HEK293 (cell line): Measurements from ENCODE around the gene FAM177B.

Experiments used
- CTCF ChIA-PET: fragments of 350-600 bp; formaldehyde crosslinking; extraction: SDS; loops from one replicate; lab custom pipeline; 2021; ENCODE audit warnings: antibody characterized with exemption; lab: Yijun Ruan, JAX
- POLR2A ChIA-PET: fragments of 300-600 bp; formaldehyde crosslinking; extraction: SDS; loops from one replicate; lab custom pipeline; 2020; ENCODE audit warnings: antibody characterized with exemption, inconsistent platforms; lab: Yijun Ruan, JAX
- H3K27ac ChIP-seq: fragments of 200-500 bp; sonication (Bioruptor generic); 2 replicates; pipeline ENCODE4 v1.5.1; 2014; ENCODE audit warnings: low read depth, low read length, control low read depth, inconsistent platforms; ENCODE audit errors: extremely low read depth
- H3K36me3 ChIP-seq, 2 experiments: fragments of 200-500 bp in 1 of 2; sonication (Bioruptor generic) in 1 of 2; 1 replicate in 1 of 2; 2 replicates in 1 of 2; pipeline ENCODE4 v1.5.1; 2014 to 2017; ENCODE audit warnings: inconsistent platforms in 2 of 2, low read length in 2 of 2; ENCODE audit not compliant: control insufficient read depth in 2 of 2, insufficient read depth in 1 of 2
- H3K4me1 ChIP-seq: fragments of 200-500 bp; sonication (Bioruptor generic); 2 replicates; pipeline ENCODE4 v1.5.1; 2014; ENCODE audit warnings: mild to moderate bottlenecking, low read length, inconsistent platforms; ENCODE audit not compliant: control insufficient read depth, insufficient read depth
- H3K4me3 ChIP-seq: 2 replicates; pipeline ENCODE4 v1.5.1; 2011; ENCODE audit warnings: low read depth, mild to moderate bottlenecking, control low read depth, low read length, moderate library complexity
- H3K9me3 ChIP-seq: fragments of 200-500 bp; sonication (Bioruptor generic); 2 replicates; pipeline ENCODE4 v1.5.1; 2014; ENCODE audit warnings: low read depth, low read length, inconsistent platforms; ENCODE audit not compliant: control insufficient read depth, insufficient read depth
- HOXA7 ChIP-seq: sonication (generic); formaldehyde crosslinking; IDR thresholded peaks from 2 replicates; pipeline ENCODE4 v1.8.1; 2022; ENCODE audit warnings: missing genetic modification reagents, borderline replicate concordance
- IKZF3 ChIP-seq: fragments of 450-650 bp; IDR thresholded peaks from 2 replicates; pipeline ENCODE4 v1.5.0; 2018; ENCODE audit warnings: missing biosample characterization, mild to moderate bottlenecking, missing genetic modification characterization, moderate library complexity
- PRDM4 ChIP-seq: fragments of 450-650 bp; formaldehyde crosslinking; IDR thresholded peaks from 2 replicates; pipeline ENCODE4 v1.5.1; 2017; ENCODE audit warnings: missing biosample characterization, missing genetic modification characterization
- SCRT2 ChIP-seq: fragments of 450-650 bp; formaldehyde crosslinking; IDR thresholded peaks from 2 replicates; pipeline ENCODE4 v1.5.1; 2016; ENCODE audit warnings: missing biosample characterization, missing genetic modification characterization
- ZBTB49 ChIP-seq: fragments of 450-650 bp; formaldehyde crosslinking; IDR thresholded peaks from 2 replicates; pipeline ENCODE4 v1.5.1; 2016; ENCODE audit warnings: missing biosample characterization, missing genetic modification characterization, low read depth
- ZNF133 ChIP-seq: fragments of 450-650 bp; formaldehyde crosslinking; IDR thresholded peaks from 2 replicates; pipeline ENCODE4 v1.5.1; 2016; ENCODE audit warnings: missing biosample characterization, missing genetic modification characterization
- ZNF239 ChIP-seq: fragments of 450-650 bp; formaldehyde crosslinking; IDR thresholded peaks from 2 replicates; pipeline ENCODE4 v1.5.1; 2016; ENCODE audit warnings: missing biosample characterization, missing genetic modification characterization
- ZNF26 ChIP-seq: fragments of 450-650 bp; formaldehyde crosslinking; IDR thresholded peaks from 2 replicates; pipeline ENCODE4 v1.5.1; 2016; ENCODE audit warnings: missing biosample characterization, missing genetic modification characterization
- ZNF354C ChIP-seq: fragments of 450-650 bp; formaldehyde crosslinking; IDR thresholded peaks from 2 replicates; pipeline ENCODE4 v1.5.1; 2016; ENCODE audit warnings: missing biosample characterization, missing genetic modification characterization, low read depth, borderline replicate concordance
- ZNF404 ChIP-seq: fragments of 450-650 bp; formaldehyde crosslinking; IDR thresholded peaks from 2 replicates; pipeline ENCODE4 v1.5.1; 2017; ENCODE audit warnings: missing biosample characterization, missing genetic modification characterization
- ZNF488 ChIP-seq: fragments of 450-650 bp; formaldehyde crosslinking; IDR thresholded peaks from 2 replicates; pipeline ENCODE4 v1.5.1; 2016; ENCODE audit warnings: missing biosample characterization, missing genetic modification characterization
- ZNF560 ChIP-seq: fragments of 450-650 bp; formaldehyde crosslinking; IDR thresholded peaks from 2 replicates; pipeline ENCODE4 v1.5.1; 2017; ENCODE audit warnings: missing biosample characterization, missing genetic modification characterization, borderline replicate concordance
- ZNF571 ChIP-seq: fragments of 450-650 bp; formaldehyde crosslinking; IDR thresholded peaks from 2 replicates; pipeline ENCODE4 v1.5.0; 2017; ENCODE audit warnings: missing biosample characterization, missing genetic modification characterization
- ZNF580 ChIP-seq: fragments of 450-650 bp; formaldehyde crosslinking; IDR thresholded peaks from 2 replicates; pipeline ENCODE4 v1.5.1; 2016; ENCODE audit warnings: missing biosample characterization, missing genetic modification characterization
- ZNF677 ChIP-seq: fragments of 450-650 bp; IDR thresholded peaks from 2 replicates; pipeline ENCODE4 v1.5.0; 2018; ENCODE audit warnings: missing biosample characterization, mild to moderate bottlenecking, missing genetic modification characterization, moderate library complexity
- ZNF76 ChIP-seq: fragments of 450-650 bp; formaldehyde crosslinking; IDR thresholded peaks from 2 replicates; pipeline ENCODE4; 2016; ENCODE audit warnings: low read depth, missing biosample characterization, missing genetic modification characterization, borderline replicate concordance
- ZNF768 ChIP-seq: fragments of 450-650 bp; formaldehyde crosslinking; IDR thresholded peaks from 2 replicates; pipeline ENCODE4 v1.5.1; 2018; ENCODE audit warnings: missing biosample characterization, mild to moderate bottlenecking, missing genetic modification characterization
- ZNF776 ChIP-seq: fragments of 450-650 bp; formaldehyde crosslinking; IDR thresholded peaks from 2 replicates; pipeline ENCODE4 v1.5.0; 2017; ENCODE audit warnings: missing biosample characterization, missing genetic modification characterization, borderline replicate concordance
- ZNF791 ChIP-seq: fragments of 450-650 bp; formaldehyde crosslinking; IDR thresholded peaks from 2 replicates; pipeline ENCODE4 v1.5.1; 2016; ENCODE audit warnings: missing biosample characterization, missing genetic modification characterization
- ZSCAN16 ChIP-seq: fragments of 450-650 bp; formaldehyde crosslinking; IDR thresholded peaks from 2 replicates; pipeline ENCODE4 v1.5.1; 2016; ENCODE audit warnings: missing biosample characterization, missing genetic modification characterization
- ZSCAN4 ChIP-seq: fragments of 450-650 bp; formaldehyde crosslinking; IDR thresholded peaks from 2 replicates; pipeline ENCODE4 v1.5.1; 2017; ENCODE audit warnings: missing biosample characterization, missing genetic modification characterization
- TF ChIP-seq, protein P1 (sequence below): fragments of 450-650 bp; formaldehyde crosslinking; IDR thresholded peaks from 2 replicates; pipeline ENCODE4 v1.5.1; 2016; ENCODE audit warnings: missing biosample characterization, missing genetic modification characterization

The FAM177B gene

DNA sequence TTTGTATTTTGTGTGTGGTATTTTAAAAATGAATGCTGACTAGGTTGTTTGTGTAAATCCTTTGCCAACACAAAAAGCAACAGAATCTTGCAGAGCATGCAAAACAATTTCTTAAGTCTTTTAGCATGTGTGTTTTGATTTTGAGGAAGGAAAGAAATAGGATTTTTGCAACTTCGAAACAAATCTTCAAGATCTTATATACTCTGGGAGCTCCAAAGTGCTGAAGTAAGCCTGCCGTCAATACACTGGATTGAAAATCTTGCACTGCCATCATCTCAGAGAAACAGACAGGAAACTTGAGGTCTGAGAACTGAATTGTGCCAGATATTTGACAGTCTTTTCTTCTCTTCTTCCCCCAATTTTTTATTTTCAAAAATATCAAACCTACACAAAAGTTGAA lies 48.5 kb downstream of the FAM177B start:
- H3K9me3 ChIP-seq = no peaks in the 10 kb centered on the region
- no peak overlapping the region for H3K27ac ChIP-seq
- TF ChIP-seq ZNF404 (tag by site-specific recombination) (no peak), HOXA7 (CRISPR knock-in tag) (no peak)
- ChIA-PET POLR2A (no interaction called here), CTCF (interaction anchor here (0.5 to 1.0 kb wide), 4 partner anchors 21 to 301 kb away, joined by 3 to 4 read pairs (median 3); no protein-coding TSS in a partner anchor)
- H3K4me3 ChIP-seq = no peak overlapping the region
- H3K36me3 ChIP-seq = no peaks in the 10 kb centered on the region
- peaks cover 20% of the 10 kb centered on the region for H3K4me1 ChIP-seq

- peaks cover 20% of the 10 kb centered on the region for H3K4me1 ChIP-seq
- POLR2A ChIA-PET = no interaction called here
- CTCF ChIA-PET = interaction anchor here (0.5 to 1.3 kb wide), 5 partner anchors 21 to 304 kb away, joined by 3 to 6 read pairs (median 3); no protein-coding TSS in a partner anchor
- no peak overlapping the region for H3K4me3 ChIP-seq
- no peaks in the 10 kb centered on the region for H3K36me3 ChIP-seq
- H3K27ac ChIP-seq = no peak overlapping the region
- no peaks in the 10 kb centered on the region for H3K9me3 ChIP-seq
- no peak for TF ChIP-seq ZNF791 (tag by site-specific recombination)
- TF ChIP-seq, protein P1, sequence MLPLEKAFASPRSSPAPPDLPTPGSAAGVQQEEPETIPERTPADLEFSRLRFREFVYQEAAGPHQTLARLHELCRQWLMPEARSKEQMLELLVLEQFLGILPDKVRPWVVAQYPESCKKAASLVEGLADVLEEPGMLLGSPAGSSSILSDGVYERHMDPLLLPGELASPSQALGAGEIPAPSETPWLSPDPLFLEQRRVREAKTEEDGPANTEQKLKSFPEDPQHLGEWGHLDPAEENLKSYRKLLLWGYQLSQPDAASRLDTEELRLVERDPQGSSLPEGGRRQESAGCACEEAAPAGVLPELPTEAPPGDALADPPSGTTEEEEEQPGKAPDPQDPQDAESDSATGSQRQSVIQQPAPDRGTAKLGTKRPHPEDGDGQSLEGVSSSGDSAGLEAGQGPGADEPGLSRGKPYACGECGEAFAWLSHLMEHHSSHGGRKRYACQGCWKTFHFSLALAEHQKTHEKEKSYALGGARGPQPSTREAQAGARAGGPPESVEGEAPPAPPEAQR = no peak
- no peak for TF ChIP-seq ZNF488
- no peak for TF ChIP-seq ZNF776 (tag by site-specific recombination)
- TF ChIP-seq ZNF76 (tag by site-specific recombination) = no peak
- no peak for TF ChIP-seq IKZF3 (tag by site-specific recombination)
- TF ChIP-seq SCRT2 = no peak
- TF ChIP-seq ZNF560 (tag by site-specific recombination) = no peak
- TF ChIP-seq ZNF26 (tag by site-specific recombination) = no peak
- no peak for TF ChIP-seq ZNF239 (tag by site-specific recombination)
- no peak for TF ChIP-seq ZSCAN16
- no peak for TF ChIP-seq PRDM4 (tag by site-specific recombination)
- no peak for TF ChIP-seq ZNF354C (tag by site-specific recombination)
- no peak for TF ChIP-seq ZNF768
- no peak for TF ChIP-seq ZBTB49 (tag by site-specific recombination)
- no peak for TF ChIP-seq ZNF677 (tag by site-specific recombination)
- no peak for TF ChIP-seq ZSCAN4
- TF ChIP-seq ZNF133 (tag by site-specific recombination) = no peak
- TF ChIP-seq ZNF571 = no peak
- TF ChIP-seq ZNF580 (tag by site-specific recombination) = no peak
Measured at GRCh38 chr1:222786121-222786520, 49.1 kb downstream of the FAM177B start.
